GM23248 (cell line): ENCODE measurements around the gene SHROOM3.
"Not testable (repeated sequence)": the region's sequence is repeated elsewhere in the genome, so short reads cannot be mapped to it uniquely, and the experiment has no call there.

Experiments used
- EZH2 ChIP-seq: fragments of 200-600 bp; sonication (generic); IDR thresholded peaks from 2 replicates; pipeline ENCODE4 v1.6.1; 2018; ENCODE audit warnings: antibody characterized with exemption, mild to moderate bottlenecking; ENCODE audit not compliant: insufficient read depth, poor library complexity, severe bottlenecking
- EZH2phosphoT487 ChIP-seq: fragments of 200-600 bp; sonication (generic); IDR thresholded peaks from 2 replicates; pipeline ENCODE4 v1.6.1; 2018; ENCODE audit warnings: antibody characterized with exemption, moderate library complexity, mild to moderate bottlenecking, low read depth; ENCODE audit not compliant: insufficient read depth

DNA sequence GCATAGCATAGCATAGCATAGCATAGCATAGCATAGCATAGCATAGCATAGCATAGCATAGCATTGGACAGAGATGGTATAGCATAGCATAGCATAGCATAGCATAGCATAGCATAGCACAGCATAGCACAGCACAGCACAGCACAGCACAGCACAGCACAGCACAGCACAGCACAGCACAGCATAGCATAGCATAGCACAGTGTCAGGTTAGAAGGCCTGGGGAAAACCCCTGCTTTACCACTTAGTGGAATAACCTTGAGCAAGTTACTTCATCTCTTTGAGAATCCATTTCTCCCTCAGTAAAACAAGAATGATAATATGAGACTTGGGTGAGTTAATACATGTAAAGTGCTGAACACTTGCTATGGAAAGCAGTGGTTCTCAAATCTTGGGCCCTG is 173.5 kb downstream of the SHROOM3 start:
- TF ChIP-seq EZH2phosphoT487, EZH2: not testable (repeated sequence)
